Measurements from ENCODE around the gene IDNK.

DNA sequence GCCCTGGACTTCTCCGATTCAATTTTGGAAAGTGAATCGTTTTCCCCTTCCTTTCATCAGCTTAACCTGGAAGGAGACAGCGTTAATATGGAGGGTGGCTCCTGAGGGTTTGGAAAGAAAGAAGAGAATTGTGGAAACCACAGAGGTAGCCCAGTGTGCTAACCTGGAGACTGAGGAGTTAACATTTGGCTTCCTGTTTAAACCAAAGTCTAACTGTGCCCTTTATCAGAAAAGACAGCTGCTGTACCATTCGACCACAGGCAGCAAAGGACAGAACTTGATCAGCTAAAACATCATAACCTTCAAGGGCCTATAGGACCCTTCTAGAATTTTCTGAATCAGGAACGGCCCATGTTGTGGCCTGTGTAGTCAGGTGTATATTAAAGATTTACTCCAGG, 735 bp downstream of the IDNK start:
- no peak for TF ChIP-seq POLR2AphosphoS5 (IDR thresholded peaks at IDR 0.05; ENCODE audit: low read depth, low read length)
- TF ChIP-seq POLR2A (IDR thresholded peaks at IDR 0.05; ENCODE audit: low read depth, low read length) = no peak
- TF ChIP-seq TAF1 (IDR thresholded peaks at IDR 0.05; ENCODE audit: low read depth, low read length) = 0 out of 2 replicates have a peak, but pooled peaks have one; percentile 21
